B cell (primary cell): Measurements from ENCODE around the gene FARP1.

Experiments
- CTCF ChIP-seq: fragments of 200-600 bp; IDR thresholded peaks from one replicate; pipeline ENCODE4 v1.8.0; 2022; ENCODE audit warnings: antibody characterized with exemption, mild to moderate bottlenecking
- EZH2 ChIP-seq: IDR thresholded peaks from 2 replicates; pipeline ENCODE4 v1.6.1; 2012; ENCODE audit warnings: borderline replicate concordance, low read depth, mild to moderate bottlenecking, moderate library complexity, low read length; ENCODE audit not compliant: insufficient read depth, poor library complexity, severe bottlenecking

- no peak for TF ChIP-seq EZH2
- no peak for TF ChIP-seq CTCF
Observed at GRCh38 chr13:98108341-98108740, 34.6 kb upstream of the FARP1 start.
